ENCODE measurements around the gene POLR2J.
"Not testable (repeated sequence)": the region's sequence is repeated elsewhere in the genome, so short reads cannot be mapped to it uniquely, and the experiment has no call there.

Gene POLR2J

DNA sequence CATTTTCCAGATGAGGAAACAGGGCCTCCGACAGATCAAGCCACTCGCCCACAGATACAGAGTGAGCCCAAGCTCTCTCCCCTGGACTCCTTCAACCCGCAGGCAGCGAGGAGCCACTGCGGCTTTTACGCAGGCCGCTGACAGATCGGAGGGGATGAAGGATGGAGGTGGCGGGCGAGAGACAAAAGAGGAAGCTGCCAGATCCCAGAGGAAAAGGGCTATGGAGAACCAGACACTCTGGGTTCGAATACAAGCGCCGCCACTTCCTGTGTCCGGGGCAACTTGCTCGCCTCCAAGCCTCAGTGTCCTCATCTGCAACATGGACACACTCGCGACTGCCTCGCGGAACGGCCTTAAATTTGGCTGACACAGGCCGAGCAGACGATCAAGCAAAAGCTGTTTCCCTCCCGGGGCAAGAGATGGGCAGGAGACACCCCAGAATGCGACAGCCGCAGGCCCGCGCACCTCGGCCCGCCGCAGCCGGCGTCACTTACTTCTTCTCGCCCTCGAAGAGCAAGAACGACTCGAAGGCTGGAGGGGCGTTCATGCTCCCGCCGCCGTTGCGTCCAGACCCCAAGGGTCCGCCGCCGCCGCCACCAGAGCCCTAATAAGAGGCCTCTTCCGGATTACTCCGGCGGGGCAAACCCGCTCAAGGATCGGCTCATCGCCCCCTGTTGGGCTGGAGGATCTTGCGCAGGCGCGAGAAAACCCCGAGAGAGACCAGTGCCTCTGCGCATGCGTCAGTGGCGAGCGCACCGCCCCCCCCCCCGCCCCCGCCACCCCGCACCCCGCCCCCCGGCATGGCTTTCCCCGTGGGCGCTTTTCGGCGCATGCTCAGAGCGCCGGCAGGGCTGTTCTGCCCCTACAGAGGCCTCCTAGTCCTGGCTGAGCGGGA is at the start of gene POLR2J:
POLR2J (minus strand) TSS at position 609 of the 895 bp plus-strand sequence; CDS start at position 547, 62 bp downstream.
- DNase-seq: not testable (repeated sequence)

DNA sequence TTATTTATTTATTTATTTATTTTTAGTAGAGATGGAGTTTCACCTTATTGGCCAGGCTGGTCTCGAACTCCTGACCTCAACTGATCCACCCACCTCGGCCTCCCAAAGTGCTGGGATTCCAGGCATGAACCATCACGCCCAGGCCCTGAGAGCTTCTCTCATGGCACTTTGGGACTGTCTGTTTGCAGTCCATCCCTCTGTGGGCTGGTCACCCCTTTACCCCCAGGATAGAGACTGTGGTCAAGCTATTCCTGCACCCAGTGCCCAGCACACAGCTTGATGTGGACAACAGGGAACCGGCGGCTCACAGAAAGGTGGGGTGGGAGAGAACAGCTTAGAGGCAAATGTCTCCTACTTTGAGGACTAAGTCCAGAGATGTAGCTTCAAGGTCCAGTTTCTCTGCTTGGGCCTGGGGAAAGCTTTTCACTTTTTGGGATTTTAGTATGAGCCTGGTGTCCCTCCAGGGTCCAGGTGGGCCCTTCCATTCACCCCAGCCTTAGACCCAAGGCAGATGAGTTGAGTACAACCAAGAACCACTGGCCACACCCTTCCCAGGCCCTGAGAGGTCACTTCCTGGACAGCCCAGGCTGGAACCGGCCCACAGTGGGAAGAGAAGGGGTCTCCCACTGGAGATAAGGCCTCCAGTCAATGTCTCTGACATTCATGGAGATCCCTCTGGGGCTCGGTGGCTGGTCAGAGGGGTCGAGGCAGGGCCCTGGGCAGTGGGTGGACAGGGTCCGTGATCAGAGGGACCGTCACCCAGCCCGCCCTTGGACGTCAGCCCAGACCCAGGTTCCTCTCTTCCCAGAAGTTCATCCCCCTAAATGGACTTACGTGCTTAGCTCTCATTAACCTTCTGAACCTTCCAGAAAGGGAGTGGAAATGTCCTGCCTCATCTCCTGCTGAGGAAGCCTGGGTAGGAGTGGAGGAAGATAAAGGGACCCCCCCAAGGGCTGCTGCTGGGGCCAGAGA is 49.4 kb upstream of the POLR2J start:
- DNase-seq: not testable (repeated sequence)

DNA sequence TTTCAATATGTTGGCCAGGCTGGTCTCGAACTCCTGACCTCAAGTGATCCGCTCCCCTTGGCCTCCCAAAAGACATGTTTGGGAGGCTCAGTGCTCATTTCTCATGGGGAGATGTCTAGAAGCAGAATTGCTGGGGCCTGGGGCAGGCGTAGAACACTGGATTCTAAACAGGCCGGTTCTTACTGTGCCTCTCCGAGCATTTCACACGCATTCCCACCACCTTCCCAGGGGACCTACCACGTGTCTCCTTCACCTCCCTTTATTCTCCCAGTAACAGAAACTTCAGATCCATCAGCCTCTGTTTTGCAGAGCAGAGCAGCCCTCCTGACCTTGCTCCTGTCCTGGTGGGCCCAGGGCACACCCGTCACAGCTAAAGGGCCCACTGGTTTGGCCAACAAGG is 48.5 kb upstream of the POLR2J start:
- DNase-seq: not testable (repeated sequence)

- not testable (repeated sequence) for DNase-seq
Measured at GRCh38 chr7:102524803-102525202, 46.1 kb upstream of the POLR2J start.

- DNase-seq: not testable (repeated sequence)
Measured at GRCh38 chr7:102520797-102521196, 42.1 kb upstream of the POLR2J start.

- DNase-seq: not testable (repeated sequence)
Measured at GRCh38 chr7:102517550-102518147, 38.9 kb upstream of the POLR2J start, which contains the start of gene RASA4B. Gene RASA4B, minus strand, starts transcription at chr7:102517777. Its CDS starts 67 bp downstream, at chr7:102517710.

- not testable (repeated sequence) for DNase-seq
Measured at GRCh38 chr7:102516951-102517350, 38.2 kb upstream of the POLR2J start.

- not testable (repeated sequence) for DNase-seq
Measured at GRCh38 chr7:102515889-102516288, 37.2 kb upstream of the POLR2J start.

GRCh38 chr7:102514881-102515721 is 36.4 kb upstream of the POLR2J start:
- not testable (repeated sequence) for DNase-seq

- not testable (repeated sequence) for DNase-seq
Measured at GRCh38 chr7:102512642-102513221, 34.0 kb upstream of the POLR2J start.

DNA sequence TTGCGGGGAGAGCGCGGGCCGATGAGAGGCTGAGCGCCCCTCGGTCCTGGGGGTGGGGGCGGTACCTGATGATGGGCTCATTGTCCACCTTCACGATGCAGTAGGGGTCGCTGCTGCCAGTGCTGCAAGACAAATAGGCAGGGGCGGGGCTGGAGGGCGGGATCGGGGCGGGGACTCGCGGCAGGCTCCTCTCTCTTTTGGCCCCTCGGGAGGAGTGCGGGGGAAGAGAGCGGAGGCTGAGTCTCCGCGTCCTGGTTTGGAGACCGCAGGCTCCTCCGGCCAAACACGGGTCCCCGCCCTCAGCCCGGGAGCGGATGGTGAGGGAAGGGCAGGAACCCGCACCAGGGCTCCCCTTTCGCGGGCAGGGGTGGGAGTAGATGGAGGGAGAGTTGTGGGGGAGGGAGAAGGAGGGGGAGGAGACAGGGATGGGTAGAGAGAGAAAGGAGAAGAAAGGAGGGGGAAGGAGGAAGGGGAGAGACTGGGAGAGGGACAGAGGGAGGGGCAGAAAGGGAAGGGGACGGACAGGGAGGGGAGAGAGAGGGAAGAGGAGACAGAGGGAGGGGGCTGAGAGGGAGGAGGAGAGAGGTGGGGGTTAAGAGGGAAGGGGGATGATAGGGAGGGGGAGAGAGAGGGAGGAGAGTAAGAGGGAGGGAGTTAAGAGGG is 33.3 kb upstream of the POLR2J start:
- DNase-seq: not testable (repeated sequence)

GRCh38 chr7:102510575-102510974 is 31.9 kb upstream of the POLR2J start:
- DNase-seq: not testable (repeated sequence)

DNA sequence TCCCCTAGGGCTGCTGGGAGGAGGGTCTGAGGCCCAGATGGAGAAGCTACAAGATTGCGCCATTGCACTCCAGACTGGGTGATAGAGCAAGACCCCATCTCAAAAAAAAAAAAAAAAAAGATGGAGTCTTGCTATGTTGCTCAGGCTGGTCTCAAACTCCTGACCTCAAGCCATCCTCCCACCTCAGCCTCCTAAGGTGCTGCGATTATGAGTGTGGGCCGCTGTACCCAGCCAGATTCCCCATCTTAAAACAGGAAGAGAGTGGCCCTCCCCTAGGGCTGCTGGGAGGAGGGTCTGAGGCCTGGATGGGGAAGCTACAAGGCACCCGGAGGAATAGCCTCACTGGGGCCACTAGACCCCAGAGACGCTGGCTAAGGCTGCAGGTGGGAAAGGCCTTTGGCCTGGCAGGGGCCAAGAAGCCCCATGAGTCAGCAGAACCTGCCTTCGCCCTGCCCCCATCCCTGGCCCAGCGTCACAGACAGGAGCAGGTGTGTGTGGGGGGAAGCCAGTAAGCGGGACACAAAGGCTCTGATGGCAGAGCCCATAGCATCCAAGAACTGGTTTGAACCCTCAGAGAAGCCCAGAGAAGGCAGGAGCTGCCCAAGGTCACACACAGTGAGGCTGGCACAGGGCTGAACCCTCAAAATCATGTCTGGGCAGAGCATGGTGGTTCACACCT is 28.8 kb upstream of the POLR2J start:
- DNase-seq: not testable (repeated sequence)

DNA sequence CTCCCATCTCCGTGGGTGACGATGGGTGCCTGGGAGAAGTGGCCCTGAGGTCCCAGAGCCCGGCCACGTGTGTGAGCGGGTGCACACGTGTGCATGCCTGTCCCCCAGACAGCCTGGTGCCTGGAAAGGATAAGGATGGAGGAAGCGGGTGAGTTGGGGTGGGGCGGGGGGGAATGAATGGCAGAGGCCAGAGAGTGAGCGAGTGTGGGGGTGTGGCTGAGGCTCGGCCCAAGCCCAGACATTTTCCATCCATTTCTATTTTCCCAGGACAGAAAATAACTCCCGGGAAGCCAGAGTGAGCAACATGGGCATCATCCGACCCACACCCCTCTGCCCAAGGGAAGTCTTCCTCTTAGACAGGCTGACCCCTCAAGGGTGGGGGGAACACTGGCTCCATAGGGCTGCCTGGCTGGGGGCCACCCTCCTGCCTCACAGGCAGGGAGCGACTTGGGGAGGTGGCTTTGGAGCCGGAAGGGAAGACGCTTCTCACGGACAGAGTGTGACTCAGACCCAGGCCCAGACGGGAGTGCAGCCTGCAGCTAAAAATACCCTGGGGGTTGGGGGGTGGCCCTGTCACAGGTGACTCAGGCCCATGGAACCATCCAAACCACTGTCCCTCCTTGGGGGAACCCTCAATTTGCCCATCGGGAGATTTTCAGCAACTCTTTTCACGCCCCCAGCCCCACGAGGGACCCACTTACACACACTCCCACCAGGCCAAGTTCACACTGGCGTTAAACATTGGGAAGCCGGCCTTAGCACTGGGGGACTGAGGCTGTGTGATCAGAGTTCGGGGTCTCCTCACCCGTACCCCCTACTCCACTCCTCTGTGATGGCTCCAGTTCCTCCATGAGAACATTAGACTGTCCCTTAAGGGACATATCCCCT is 26.8 kb upstream of the POLR2J start:
- DNase-seq: not testable (repeated sequence)

DNA sequence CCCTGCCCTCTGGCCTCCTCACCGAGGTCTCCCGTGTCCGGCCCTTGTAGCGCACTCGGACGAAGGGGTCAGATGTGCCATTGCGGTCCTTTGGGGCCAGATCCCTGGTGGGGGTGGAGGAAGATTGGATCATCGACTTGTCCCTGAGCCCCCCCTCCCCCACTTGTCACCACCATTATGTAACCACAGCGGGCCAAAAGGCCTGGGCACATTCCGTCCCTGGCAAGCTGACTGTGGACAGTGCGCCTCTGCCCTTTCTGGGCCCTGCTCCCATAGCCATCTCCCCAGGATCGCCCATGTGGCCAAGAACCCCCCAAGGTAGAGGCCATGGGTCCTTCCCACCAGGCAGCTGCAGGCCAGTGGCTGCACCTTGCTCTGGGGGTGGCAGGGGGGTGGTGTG is 24.4 kb upstream of the POLR2J start:
- DNase-seq: not testable (repeated sequence)

DNA sequence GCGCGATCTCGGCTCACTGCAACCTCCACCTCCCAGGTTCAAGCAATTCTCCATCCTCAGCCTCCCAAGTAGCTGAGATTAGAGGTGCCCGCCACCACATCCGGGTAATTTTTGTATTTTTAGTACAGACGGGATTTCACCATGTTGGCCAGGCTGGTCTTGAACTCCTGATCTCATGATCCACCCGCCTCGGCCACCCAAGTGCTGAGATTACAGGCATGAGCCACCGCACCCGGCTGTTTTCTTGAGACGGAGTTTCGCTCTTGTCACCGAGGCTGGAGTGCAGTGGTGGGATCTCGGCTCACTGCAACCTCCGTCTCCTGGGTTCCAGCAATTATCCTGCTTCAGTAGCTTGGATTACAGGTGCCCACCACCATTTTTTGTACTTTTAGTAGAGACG is 19.6 kb upstream of the POLR2J start:
- not testable (repeated sequence) for DNase-seq

DNA sequence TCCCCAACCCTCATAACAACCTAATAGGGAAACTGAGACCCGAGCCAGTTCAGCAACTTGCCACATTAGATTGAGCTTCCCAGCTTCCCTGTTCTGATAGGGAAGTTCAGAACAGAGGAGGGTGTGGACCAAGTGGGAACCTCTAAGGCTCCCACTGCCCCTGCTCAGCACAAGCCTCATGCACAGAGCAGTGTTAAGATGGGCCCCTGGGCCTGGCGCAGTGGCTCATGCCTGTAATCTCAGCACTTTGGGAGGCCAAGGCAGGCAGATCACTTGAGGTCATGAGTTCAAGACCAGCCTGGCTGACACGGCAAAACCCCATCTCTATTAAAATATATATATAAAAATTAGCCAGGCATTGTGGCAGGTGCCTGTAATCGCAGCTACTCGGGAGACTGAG is 18.6 kb upstream of the POLR2J start:
- not testable (repeated sequence) for DNase-seq

DNA sequence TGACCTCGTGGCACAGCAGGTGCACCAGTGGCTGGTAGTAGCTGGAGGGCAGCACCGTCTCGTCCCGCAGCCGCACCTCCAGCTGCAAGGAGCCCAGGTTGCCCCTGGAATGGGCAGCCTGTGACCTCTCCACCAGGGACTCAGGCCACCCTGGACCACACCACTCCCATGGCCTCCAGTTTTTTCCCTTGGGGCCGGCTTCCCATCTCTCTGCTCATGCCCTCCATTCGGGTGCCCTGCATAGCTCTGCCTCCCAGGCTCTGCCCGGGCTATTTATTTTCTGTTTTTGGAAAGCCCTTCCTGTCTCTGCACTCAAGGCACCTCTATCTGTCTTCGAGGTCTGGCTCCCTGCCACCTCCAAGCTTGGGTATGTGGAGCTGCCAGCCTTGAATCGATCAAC is 18.1 kb upstream of the POLR2J start:
- not testable (repeated sequence) for DNase-seq
